ENCODE results near the gene NECAP2. TPM values are rescaled to one million over a fixed set of nuclear protein-coding genes. Genes with fewer than 3 reads are reported as not detected.
A peak's percentile ranks its signal among the peaks of the same experiment; 100 is the strongest.
"Not testable (repeated sequence)": the region's sequence is repeated elsewhere in the genome, so short reads cannot be mapped to it uniquely, and the experiment has no call there.

Gene NECAP2
- total and polyA plus RNA-seq, 4 donors = 37.5 to 60.4 (median 38.1) TPM

DNA sequence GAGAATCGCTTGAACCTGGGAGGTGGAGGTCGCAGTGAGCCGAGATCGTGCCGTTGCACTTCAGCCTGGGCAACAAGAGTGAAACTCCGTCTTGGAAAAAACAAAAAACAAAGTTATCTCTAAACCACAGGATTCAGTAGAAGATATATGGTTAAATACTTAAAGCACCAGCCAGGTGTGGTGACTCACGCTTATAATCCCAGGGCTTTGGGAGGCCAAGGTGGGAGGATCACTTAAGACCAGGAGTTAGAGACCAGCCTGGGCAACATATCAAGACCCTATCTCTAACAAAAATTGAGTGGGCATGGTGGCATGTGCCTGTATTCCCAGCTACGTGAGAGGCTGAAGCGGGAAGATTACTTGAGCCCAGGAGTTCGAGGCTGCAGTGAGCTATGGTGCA, 5.6 kb downstream of the NECAP2 start:
- intact Hi-C loops (cut with DNase I) = no loop called here
- 89 to 94% methylated on average over 10 of the region's 10 CpGs for WGBS, 2 donors
- ATAC-seq (ENCODE audit: low FRiP score) (no peak), DNase-seq (no peak)
- Histone ChIP-seq H3K27ac (ENCODE audit: low read depth in 1 of 2, low read length in 2 of 2) (no peak overlapping the region), H3K36me3 (ENCODE audit: control insufficient read depth in 1 of 2, insufficient read depth in 2 of 2, low read length in 1 of 2) (no peaks in the 10 kb centered on the region), H3K9me3 (ENCODE audit: control insufficient read depth, low read length) (no peaks in the 10 kb centered on the region), H3K4me1 (ENCODE audit: control insufficient read depth in 1 of 2, insufficient read depth in 2 of 2, low read length in 2 of 2) (no peaks in the 10 kb centered on the region), H3K27me3 (ENCODE audit: control insufficient read depth in 1 of 2, insufficient read depth in 2 of 2, low read length in 1 of 2) (no peaks in the 10 kb centered on the region), H3K4me3 (ENCODE audit: low read length in 2 of 2) (no peak overlapping the region)

DNA sequence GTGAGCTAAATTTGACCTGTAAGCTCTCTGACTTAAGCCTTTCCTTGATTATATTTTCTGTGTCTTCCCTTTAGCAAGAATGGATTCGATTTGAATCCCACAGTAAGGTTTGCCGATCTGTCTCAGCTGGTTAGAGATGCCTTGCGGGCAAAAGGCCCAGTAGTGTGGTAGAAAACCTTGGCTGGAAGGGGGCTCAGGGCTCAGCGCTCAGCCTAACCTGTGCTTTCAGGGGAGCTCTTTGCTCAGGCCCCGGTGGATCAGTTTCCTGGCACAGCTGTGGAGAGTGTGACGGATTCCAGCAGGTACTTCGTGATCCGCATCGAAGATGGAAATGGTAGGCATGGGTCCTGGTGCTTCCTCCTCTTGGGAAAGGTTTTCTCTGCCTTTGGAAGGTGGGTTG, 7.1 kb downstream of the NECAP2 start:
- DNase-seq (peak in 1 of 2 donors; percentile 55), ATAC-seq (ENCODE audit: low FRiP score) (no peak)
- no peak overlapping the region for H3K4me3 ChIP-seq (ENCODE audit: low read length in 2 of 2)
- no peak overlapping the region for H3K27ac ChIP-seq (ENCODE audit: low read depth in 1 of 2, low read length in 2 of 2)
- H3K27me3 ChIP-seq (ENCODE audit: control insufficient read depth in 1 of 2, insufficient read depth in 2 of 2, low read length in 1 of 2) = no peaks in the 10 kb centered on the region
- intact Hi-C loops (cut with DNase I) = no loop called here
- peaks cover 0 to 3% of the 10 kb centered on the region in 2 donors for H3K36me3 ChIP-seq (ENCODE audit: control insufficient read depth in 1 of 2, insufficient read depth in 2 of 2, low read length in 1 of 2)
- no peaks in the 10 kb centered on the region for H3K9me3 ChIP-seq (ENCODE audit: control insufficient read depth, low read length)
- WGBS, 2 donors = 94 to 98% methylated on average over 9 of the region's 9 CpGs
- H3K4me1 ChIP-seq (ENCODE audit: control insufficient read depth in 1 of 2, insufficient read depth in 2 of 2, low read length in 2 of 2) = no peaks in the 10 kb centered on the region

DNA sequence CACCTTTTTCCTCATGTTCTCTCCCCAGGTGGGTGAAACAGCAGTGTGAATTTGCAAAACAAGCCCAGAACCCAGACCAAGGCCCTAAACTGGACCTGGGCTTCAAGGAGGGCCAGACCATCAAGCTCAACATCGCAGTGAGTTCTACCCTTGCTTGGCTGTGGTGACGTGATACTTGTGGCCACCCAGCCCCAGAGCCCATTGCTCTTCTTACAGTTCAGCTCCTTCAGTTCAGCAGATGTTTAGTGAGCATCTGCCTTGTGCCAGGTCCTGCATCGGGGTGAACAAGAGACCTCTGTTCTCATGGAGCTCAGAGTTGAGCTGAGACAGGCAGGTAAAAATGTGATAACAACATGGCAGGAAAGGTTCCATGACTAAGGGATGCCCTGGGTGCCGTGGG, 8.5 kb downstream of the NECAP2 start:
- Histone ChIP-seq H3K9me3 (ENCODE audit: control insufficient read depth, low read length) (no peaks in the 10 kb centered on the region), H3K4me1 (ENCODE audit: control insufficient read depth in 1 of 2, insufficient read depth in 2 of 2, low read length in 2 of 2) (no peaks in the 10 kb centered on the region), H3K4me3 (ENCODE audit: low read length in 2 of 2) (no peak overlapping the region), H3K27ac (ENCODE audit: low read depth in 1 of 2, low read length in 2 of 2) (no peak overlapping the region), H3K36me3 (ENCODE audit: control insufficient read depth in 1 of 2, insufficient read depth in 2 of 2, low read length in 1 of 2) (peaks cover 0 to 3% of the 10 kb centered on the region in 2 donors), H3K27me3 (ENCODE audit: control insufficient read depth in 1 of 2, insufficient read depth in 2 of 2, low read length in 1 of 2) (no peaks in the 10 kb centered on the region)
- DNase-seq = no peak
- ATAC-seq (ENCODE audit: low FRiP score) = no peak
- intact Hi-C loops (cut with DNase I) = no loop called here
- WGBS, 2 donors = 95 to 97% methylated on average over 4 of the region's 4 CpGs

- intact Hi-C loops (cut with DNase I) = no loop called here
- ATAC-seq (ENCODE audit: low FRiP score) = no peak
- DNase-seq = peak in 1 of 2 donors; percentile 61
- WGBS, 2 donors = 87 to 90% methylated on average over 5 of the region's 5 CpGs
- Histone ChIP-seq H3K36me3 (ENCODE audit: control insufficient read depth in 1 of 2, insufficient read depth in 2 of 2, low read length in 1 of 2) (peaks cover 0 to 3% of the 10 kb centered on the region in 2 donors), H3K27ac (ENCODE audit: low read depth in 1 of 2, low read length in 2 of 2) (no peak overlapping the region), H3K4me1 (ENCODE audit: control insufficient read depth in 1 of 2, insufficient read depth in 2 of 2, low read length in 2 of 2) (no peaks in the 10 kb centered on the region), H3K27me3 (ENCODE audit: control insufficient read depth in 1 of 2, insufficient read depth in 2 of 2, low read length in 1 of 2) (no peaks in the 10 kb centered on the region), H3K4me3 (ENCODE audit: low read length in 2 of 2) (no peak overlapping the region), H3K9me3 (ENCODE audit: control insufficient read depth, low read length) (no peaks in the 10 kb centered on the region)
Observed at GRCh38 chr1:16449666-16450065, 9.1 kb downstream of the NECAP2 start.

DNA sequence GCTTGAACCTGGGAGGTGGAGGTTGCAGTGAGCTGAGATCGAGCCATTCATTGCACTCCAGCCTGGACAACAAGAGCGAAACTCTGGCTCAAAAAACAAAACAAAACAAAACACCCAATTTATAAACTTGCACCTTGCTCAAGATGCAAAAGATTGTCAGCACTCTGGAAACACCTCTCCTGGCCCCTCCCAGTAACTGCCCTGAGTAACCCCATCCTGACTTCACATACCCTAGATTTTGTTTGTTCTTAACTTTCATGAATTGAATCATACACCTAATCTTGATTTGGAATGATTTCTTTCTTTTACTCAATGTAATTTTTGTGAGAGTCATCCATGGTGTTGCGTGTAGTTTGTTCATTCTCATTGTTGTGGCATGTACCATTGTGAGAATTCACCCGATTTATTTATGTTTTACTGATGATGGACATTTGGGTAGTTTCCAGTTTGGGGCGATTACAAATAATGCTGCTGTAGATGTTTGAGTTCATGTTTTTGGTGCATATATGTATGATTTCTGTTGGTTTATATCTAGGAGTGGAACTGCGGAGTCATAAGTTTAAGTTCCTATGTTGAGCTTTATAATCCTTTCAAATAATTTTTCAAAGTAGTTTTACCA, 10.4 kb downstream of the NECAP2 start:
- Histone ChIP-seq H3K27ac (ENCODE audit: low read depth in 1 of 2, low read length in 2 of 2) (no peak overlapping the region), H3K27me3 (ENCODE audit: control insufficient read depth in 1 of 2, insufficient read depth in 2 of 2, low read length in 1 of 2) (no peaks in the 10 kb centered on the region), H3K9me3 (ENCODE audit: control insufficient read depth, low read length) (no peaks in the 10 kb centered on the region), H3K4me1 (ENCODE audit: control insufficient read depth in 1 of 2, insufficient read depth in 2 of 2, low read length in 2 of 2) (no peaks in the 10 kb centered on the region), H3K36me3 (ENCODE audit: control insufficient read depth in 1 of 2, insufficient read depth in 2 of 2, low read length in 1 of 2) (peaks cover 0 to 3% of the 10 kb centered on the region in 2 donors), H3K4me3 (ENCODE audit: low read length in 2 of 2) (no peak overlapping the region)
- intact Hi-C loops (cut with DNase I) = no loop called here
- DNase-seq (no peak), ATAC-seq (ENCODE audit: low FRiP score) (no peak)
- 78 to 85% methylated on average over 6 of the region's 6 CpGs for WGBS, 2 donors

GRCh38 chr1:16451841-16452528, 11.5 kb downstream of the NECAP2 start:
- H3K4me3 ChIP-seq (ENCODE audit: low read length in 2 of 2) = no peak overlapping the region
- 72% methylated on average over 13 of the region's 13 CpGs for WGBS, 2 donors
- no peak for ATAC-seq (ENCODE audit: low FRiP score)

DNA sequence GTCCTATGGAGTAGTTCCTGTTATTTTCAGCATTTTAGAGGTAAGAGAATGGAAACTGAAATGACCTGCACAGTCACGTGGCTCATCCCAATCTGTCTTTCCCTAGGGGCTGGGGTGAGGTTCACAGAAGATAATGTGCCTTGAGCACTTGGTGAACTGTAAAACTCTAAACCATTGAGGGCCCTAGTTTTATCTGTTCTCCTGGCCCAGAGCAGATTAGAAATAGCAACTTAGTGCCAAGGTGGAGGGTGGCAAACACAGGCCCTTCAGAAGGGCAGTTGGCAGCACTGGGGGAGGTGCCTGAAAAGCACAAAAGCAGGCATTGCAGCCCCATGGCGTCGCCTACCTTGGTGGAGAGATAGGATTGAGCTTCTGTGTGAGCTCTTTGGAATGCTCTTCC, 14.4 kb downstream of the NECAP2 start:
- H3K27ac ChIP-seq (ENCODE audit: low read depth in 1 of 2, low read length in 2 of 2); H3K9me3 ChIP-seq (ENCODE audit: control insufficient read depth, low read length); DNase-seq; H3K4me1 ChIP-seq (ENCODE audit: control insufficient read depth in 1 of 2, insufficient read depth in 2 of 2, low read length in 2 of 2); intact Hi-C loops (cut with DNase I); H3K27me3 ChIP-seq (ENCODE audit: control insufficient read depth in 1 of 2, insufficient read depth in 2 of 2, low read length in 1 of 2); H3K36me3 ChIP-seq (ENCODE audit: control insufficient read depth in 1 of 2, insufficient read depth in 2 of 2, low read length in 1 of 2); ATAC-seq (ENCODE audit: low FRiP score); H3K4me3 ChIP-seq (ENCODE audit: low read length in 2 of 2): not testable (repeated sequence)
- 79% methylated on average over 3 of the region's 3 CpGs for WGBS, 2 donors

More at GRCh38 chr1:16451841-16452528, 11.5 kb downstream of the NECAP2 start:
- no peak overlapping the region for H3K27ac ChIP-seq (ENCODE audit: low read depth in 1 of 2, low read length in 2 of 2)
- intact Hi-C loops (cut with DNase I) = no loop called here
- no peaks in the 10 kb centered on the region for H3K4me1 ChIP-seq (ENCODE audit: control insufficient read depth in 1 of 2, insufficient read depth in 2 of 2, low read length in 2 of 2)
- no peaks in the 10 kb centered on the region for H3K9me3 ChIP-seq (ENCODE audit: control insufficient read depth, low read length)
- H3K27me3 ChIP-seq (ENCODE audit: control insufficient read depth in 1 of 2, insufficient read depth in 2 of 2, low read length in 1 of 2) = no peaks in the 10 kb centered on the region
- peaks cover 0 to 3% of the 10 kb centered on the region in 2 donors for H3K36me3 ChIP-seq (ENCODE audit: control insufficient read depth in 1 of 2, insufficient read depth in 2 of 2, low read length in 1 of 2)
- peak in 1 of 2 donors; percentile 52 for DNase-seq

DNA sequence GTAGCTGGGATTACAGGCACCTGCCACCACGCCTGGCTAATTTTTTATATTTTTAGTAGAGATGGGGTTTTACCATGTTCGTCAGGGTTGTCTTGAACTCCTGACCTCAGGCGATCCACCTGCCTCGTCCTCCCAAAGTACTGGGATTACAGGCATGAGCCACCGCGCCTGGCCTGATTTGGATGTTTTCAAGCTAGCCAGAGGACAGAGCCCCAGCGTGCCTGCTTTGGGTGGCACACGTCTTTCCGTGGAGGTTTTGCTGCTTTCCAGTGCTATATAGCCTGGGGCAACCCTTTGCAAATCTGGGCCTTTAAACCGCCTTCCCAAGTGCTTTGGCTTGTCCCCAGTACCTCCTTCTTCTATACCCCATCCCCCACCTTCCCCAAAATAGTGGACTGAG, 15.6 kb downstream of the NECAP2 start:
- intact Hi-C loops (cut with DNase I); H3K27ac ChIP-seq (ENCODE audit: low read depth in 1 of 2, low read length in 2 of 2); DNase-seq; H3K27me3 ChIP-seq (ENCODE audit: control insufficient read depth in 1 of 2, insufficient read depth in 2 of 2, low read length in 1 of 2); ATAC-seq (ENCODE audit: low FRiP score); H3K36me3 ChIP-seq (ENCODE audit: control insufficient read depth in 1 of 2, insufficient read depth in 2 of 2, low read length in 1 of 2); H3K9me3 ChIP-seq (ENCODE audit: control insufficient read depth, low read length); H3K4me1 ChIP-seq (ENCODE audit: control insufficient read depth in 1 of 2, insufficient read depth in 2 of 2, low read length in 2 of 2); H3K4me3 ChIP-seq (ENCODE audit: low read length in 2 of 2): not testable (repeated sequence)
- 90 to 93% methylated on average over 10 of the region's 10 CpGs for WGBS, 2 donors

DNA sequence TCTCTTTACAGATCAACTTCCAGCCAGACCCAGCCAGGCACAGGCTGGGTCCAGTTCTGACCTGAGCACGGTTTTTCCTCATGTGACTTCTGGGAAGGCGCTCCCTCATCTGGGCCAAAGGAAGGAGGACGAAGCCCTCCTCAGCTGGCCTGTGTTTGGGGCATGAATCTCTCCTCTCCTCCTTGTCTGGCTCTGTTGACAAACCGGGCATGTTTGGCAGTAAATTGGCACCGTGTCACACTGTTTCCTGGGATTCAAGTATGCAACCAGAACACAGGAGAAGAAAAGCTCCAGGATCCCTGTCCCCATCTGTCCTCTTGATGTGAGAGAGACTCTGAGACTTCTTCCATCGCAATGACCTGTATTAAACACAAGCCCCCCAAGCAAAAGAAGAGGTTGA, 18.3 kb downstream of the NECAP2 start:
- ATAC-seq (ENCODE audit: low FRiP score) (no peak), DNase-seq (peak in 1 of 2 donors; percentile 41)
- 49 to 51% methylated on average over 6 of the region's 6 CpGs for WGBS, 2 donors
- no peaks in the 10 kb centered on the region for H3K4me1 ChIP-seq (ENCODE audit: control insufficient read depth in 1 of 2, insufficient read depth in 2 of 2, low read length in 2 of 2)
- no peaks in the 10 kb centered on the region for H3K9me3 ChIP-seq (ENCODE audit: control insufficient read depth, low read length)
- no peak overlapping the region for H3K4me3 ChIP-seq (ENCODE audit: low read length in 2 of 2)
- H3K27me3 ChIP-seq (ENCODE audit: control insufficient read depth in 1 of 2, insufficient read depth in 2 of 2, low read length in 1 of 2) = no peaks in the 10 kb centered on the region
- peaks cover 4% of the 10 kb centered on the region in 2 donors for H3K36me3 ChIP-seq (ENCODE audit: control insufficient read depth in 1 of 2, insufficient read depth in 2 of 2, low read length in 1 of 2)
- intact Hi-C loops (cut with DNase I) = no loop called here
- H3K27ac ChIP-seq (ENCODE audit: low read depth in 1 of 2, low read length in 2 of 2) = peak overlapping the region in 1 of 2 donors; percentile 30

Measured in aorta (tissue), 5 donors.